Loucy (cell line): ENCODE measurements around the gene PBX1.

Source experiments
- CTCF ChIP-seq: fragments of 200-600 bp; sonication (generic); conservative IDR thresholded peaks from 2 replicates; pipeline ENCODE4 v1.5.1; 2014; ENCODE audit warnings: mild to moderate bottlenecking, antibody characterized with exemption, low read length
- EZH2phosphoT487 ChIP-seq: fragments of 200-600 bp; IDR thresholded peaks from 2 replicates; pipeline ENCODE4 v1.6.1; 2018; ENCODE audit warnings: antibody characterized with exemption, mild to moderate bottlenecking, moderate library complexity, borderline replicate concordance

- no peak for TF ChIP-seq CTCF
- TF ChIP-seq EZH2phosphoT487 = no peak
Observed at GRCh38 chr1:164693564-164694359, 134.8 kb downstream of the PBX1 start.
